NCI-H2227 (cell line): ENCODE measurements around the gene EOLA1.
"Not testable (repeated sequence)": the region's sequence is repeated elsewhere in the genome, so short reads cannot be mapped to it uniquely, and the experiment has no call there.

Experiments used
- DNase-seq: peaks from one replicate; lab custom pipeline; 2025; ENCODE audit not compliant: unreplicated experiment; lab: John Stamatoyannopoulos, UW

Gene EOLA1

DNA sequence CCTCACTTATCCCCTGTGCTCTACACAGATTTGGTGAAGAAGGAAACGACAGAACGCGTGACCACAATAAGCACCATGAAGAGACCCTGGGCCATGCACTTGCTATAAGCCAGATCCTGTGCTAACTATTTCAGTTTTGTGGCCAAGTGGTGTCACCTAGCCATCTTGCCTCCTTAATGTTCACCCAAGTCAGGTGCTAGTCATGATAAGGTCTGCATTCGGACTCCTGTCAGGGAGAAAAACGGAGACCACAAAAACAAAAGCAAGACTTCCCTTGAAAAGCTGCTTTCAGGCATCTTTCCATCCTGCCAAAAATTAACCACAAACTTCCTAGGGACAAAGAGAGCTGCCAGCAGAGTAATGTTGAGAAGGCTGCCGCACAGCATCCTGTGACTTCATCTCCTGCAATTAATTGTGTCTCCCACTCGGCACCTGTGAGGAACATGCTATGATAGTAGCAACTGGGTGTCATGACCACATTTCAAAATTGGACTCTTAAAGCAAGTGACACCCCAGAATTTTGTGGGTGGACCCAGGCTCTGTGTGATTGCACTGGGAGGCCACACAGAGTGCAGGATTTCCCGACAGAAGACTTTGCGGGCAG lies 26.9 kb upstream of the EOLA1 start:
- no peak for DNase-seq

DNA sequence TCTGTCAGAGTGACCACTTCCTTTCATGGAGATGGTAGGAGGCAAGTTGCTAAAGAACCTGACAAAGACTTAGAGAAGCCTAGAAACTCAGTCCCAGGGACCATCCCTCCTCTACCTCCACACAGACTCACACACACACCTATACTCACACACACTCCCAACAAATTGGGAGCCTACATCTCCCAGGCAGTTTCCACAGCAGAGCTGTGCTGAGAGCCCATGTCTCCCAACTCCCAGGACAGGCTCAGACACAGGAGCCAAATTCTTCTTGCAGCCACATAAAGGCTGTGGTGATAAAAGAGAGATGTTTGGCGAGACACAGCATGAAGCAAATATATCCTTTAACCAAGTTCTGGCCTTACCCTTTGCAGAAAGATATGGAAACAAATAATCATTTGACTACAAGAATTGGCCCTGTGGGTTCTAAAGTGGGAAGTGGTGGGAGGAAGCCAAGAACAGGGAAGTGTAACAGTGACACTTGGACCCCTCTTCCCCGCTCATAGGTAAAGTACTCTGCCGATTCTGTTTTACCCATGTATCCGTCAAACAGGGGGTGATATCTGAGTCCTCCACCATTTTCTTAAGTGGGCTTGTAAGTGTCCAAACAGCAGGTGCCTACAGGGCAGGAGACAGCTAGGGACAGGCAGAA lies 24.7 kb upstream of the EOLA1 start:
- no peak for DNase-seq

DNA sequence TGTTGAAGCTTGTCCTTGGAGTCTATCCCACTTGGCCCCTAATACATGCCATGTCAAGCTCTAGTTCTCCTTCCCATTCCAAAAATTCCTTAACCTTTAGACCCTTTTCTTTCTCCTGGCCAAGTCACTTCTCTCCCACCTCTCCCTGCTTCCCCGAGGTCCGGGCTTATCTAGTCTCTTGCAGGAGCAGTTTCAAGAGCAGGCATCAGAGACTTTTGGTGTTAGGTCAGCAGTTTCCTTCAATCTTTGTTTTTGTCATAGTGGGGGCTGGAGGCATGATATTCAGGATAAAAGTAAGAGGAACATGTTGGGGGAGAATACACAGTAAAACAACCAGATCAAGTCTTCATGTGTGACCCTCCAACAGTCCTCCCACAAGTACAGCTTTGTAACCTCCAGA lies 24.2 kb upstream of the EOLA1 start:
- DNase-seq: no peak

DNA sequence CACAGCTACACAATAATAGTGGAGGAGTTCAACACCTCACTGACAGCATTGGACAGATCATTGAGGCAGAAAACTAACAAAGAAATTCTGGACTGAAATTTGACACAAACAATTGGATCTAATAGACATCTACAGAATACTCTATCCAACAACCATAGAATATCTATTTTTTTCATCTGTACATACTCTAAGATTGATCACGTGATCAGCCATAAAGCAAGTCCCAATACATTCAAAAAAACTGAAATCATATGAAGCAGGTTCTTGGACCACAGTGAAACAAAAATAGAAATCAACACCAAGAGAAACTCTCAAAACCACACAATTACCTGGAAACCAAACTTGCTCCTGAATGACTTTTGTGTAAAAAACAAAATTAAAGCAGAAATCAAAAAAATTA lies 23.5 kb upstream of the EOLA1 start:
- DNase-seq: no peak

DNA sequence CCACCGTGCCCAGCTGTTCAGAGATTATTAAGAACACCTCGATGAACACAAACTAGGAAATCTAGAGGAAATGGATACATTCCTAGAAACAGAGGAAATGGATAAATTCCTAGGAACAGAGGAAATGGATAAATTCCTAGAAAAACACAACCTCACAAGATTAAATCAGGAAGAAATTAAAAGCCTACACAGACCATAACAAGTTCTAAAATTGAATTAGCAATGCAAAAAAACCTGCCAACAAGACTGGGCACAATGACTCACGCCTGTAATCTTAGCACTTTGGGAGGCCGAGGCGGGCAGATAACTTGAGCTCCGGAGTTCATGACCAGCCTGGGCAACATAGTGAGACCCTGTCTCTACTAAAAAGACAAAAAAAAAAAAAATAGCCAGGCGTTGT lies 22.6 kb upstream of the EOLA1 start:
- no peak for DNase-seq

DNA sequence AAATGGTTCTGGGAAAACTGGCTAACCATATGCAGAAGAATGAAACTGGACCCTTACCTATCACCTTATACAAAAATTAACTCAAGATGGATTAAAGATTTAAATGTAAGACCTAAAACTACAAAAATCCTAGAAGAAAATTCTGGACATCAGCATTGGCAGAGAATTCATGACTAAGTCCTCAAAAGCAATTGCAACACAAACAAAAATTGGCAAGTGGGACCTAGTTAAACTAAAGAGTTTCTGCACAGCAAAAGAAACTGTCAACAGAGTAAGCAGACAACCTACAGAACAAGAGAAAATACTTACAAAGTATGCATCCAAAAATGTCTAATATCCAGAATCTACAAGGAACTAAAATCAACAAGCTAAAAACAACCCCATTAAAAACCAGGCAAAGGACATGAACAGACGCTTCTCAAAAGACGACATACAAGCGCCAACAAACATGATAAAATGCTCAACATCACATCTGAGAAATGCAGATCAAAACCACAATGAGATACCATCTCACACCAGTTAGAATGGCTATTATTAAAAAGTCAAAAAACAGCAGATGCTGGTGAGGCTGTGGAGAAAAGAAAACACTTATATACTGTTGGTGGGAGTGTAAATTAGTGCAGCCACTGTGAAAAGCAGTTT lies 20.1 kb upstream of the EOLA1 start:
- DNase-seq: not testable (repeated sequence)

DNA sequence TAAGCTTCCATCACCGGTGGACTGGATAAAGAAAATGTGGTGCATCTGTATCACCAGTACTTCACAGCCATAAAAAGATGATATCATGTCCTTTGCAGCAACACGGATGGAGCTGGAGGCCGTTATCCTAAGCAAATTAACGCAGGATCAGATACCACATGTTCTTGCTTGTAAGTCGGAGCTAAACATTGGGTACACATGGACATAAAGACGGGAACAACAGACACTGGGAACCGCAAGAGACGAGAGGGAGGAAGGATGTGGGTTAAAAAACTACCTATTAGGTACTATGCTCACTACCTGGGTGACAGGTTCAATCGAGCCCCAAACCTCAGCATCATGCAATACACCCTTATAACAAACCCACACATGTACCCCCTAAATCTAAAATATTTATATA lies 19.4 kb upstream of the EOLA1 start:
- no peak for DNase-seq

DNA sequence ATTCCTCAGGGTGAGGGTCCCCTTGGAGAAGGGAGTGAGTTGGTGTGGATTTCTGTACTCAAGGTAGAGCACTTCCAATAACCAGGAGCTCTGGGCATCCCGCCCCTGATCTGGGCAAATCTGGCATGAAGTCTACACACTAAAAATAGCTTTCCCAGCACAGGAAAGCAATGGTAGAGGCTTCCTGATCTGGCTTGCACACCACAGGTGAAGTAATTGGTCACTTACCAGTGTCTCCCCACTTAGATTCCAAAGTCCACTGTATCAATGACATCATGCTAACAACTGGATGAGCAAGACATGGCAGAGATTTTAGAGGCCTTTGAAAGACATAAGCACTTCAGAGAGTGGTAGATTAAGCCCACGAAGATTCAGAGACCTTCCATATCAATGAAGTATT lies 17.9 kb upstream of the EOLA1 start:
- no peak for DNase-seq

DNA sequence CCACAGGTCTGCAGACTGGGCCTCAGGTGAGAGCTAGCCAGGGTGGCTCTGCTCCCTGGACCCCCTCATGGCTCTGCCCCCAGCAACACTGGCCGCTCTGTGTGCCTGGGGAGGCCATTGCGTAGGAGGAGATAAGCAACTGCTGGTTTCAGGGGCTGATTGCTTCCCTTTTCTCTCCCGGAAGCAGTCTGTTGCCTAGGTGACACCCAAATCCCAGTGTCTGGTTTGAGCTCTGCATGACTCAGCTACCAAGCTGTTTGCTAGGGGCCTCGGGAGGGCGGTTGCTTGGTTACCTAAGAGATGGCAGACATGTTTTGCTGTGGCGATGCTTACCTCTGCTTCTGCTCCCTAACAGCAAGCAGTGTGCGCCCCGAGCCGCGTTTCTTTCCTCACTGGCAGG lies 15.4 kb upstream of the EOLA1 start:
- peak; percentile 65 for DNase-seq

DNA sequence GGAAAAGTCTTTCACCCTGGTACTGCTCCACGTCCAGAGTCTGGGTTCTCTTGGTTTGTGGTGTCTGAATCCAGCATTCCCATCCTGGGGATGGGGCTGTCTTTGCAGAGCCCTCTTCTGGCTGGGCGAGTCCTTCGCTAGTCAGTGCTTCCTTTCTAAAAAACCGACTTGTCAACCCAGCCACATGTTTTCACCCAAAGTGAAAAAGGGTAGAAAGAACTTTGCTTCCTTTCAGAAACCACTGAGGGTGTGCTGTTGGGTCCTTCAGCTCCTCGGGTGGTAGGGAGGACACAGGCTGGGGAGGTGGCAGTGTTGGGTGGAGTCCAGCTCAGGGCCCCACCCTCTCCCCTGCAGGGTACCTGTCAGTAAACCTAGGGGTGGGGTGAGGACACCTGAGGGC lies 14.9 kb upstream of the EOLA1 start:
- DNase-seq: not testable (repeated sequence)

DNA sequence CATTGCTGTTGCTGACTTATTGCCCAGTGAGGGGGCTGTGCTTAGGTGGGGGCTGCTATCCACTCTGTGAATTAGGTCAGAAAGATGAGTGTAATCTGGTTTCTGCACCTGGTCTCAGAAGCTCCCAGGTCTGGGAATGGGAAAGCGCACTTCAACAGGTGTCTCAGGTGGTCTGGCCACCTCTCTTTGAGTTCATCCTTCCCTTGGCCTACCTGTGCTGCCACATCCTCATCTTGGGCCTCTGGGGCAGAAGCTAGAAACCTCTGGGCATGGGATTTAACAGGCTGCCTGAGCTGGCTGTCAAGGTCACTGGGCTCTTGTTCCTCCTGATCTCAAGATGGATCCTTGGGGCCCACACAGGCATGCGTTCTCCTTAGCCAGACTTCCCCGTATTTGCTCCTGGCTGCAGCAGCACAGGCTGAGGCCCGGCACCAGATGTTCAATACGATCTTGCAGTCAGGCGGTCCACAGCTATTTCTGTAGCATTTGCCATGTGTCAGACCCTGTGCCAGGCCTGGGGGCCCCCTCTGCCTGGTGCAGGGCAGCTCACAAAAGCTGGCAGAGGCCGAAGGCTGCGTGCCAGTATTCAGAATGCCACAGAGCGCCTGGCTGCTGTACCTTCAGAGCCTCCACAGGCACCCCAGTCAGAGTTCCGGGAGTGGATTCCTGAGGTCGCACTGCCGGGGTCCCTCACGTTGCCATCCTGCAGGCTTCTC lies 14.3 kb upstream of the EOLA1 start:
- DNase-seq: not testable (repeated sequence)

DNA sequence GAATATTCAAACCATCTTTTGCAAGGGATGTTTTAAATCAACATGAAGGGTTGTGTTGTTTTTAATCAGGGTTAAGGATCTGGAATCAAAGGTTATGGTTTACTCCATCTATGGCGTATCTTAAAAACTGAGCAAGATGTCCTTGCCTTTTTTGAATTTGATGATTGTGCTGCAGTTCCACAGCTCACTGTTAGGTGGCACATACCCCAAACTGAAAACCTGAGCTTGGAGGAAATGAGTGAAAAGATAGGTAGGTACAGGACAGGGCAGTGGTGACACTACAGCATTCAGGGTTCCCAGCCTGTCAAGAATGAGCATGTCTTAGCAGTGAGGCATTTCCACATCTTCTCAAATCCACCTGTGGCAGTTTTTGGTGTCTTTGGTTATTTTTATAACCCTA lies 13.1 kb upstream of the EOLA1 start:
- DNase-seq: peak; percentile 27

DNA sequence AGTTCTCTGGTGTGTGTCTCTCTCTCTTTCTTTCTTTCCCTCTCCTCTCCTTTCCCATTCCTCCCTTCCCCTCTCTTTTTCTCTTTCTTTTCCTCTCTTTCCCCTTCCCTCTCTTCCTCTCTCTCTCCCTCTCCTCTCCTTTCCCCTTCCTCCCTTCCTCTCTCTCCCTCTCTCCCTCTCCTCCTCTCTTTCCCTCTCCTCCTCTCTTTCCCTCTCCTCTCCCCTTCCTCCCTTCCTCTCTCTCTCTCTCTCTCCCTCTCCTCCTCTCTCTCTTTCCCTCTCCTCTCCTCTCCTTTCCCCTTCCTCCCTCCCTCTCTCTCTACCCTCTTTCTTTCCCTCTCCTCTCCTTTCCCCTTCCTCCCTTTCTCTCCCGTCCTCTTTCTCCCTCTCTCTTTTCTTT lies 12.4 kb upstream of the EOLA1 start:
- no peak for DNase-seq

DNA sequence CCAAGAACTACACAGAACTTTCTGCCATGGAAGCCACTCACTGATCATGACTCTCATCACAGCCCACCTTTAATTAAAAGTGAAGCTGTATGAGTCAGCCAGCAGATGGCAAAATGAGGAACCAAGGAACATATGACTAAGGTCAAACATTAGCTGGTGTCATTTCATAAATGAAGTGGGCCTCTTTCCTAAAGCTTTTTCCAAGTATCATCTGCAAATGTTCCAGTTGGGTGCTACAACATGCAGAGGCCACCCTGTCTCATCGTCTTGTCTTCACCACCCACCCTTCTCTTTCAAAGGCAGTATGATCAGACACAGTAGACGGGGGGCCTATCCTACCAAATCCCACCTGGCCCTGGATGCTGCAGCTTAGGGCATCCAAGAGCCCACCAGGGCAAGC lies 9.2 kb upstream of the EOLA1 start:
- DNase-seq: no peak

DNA sequence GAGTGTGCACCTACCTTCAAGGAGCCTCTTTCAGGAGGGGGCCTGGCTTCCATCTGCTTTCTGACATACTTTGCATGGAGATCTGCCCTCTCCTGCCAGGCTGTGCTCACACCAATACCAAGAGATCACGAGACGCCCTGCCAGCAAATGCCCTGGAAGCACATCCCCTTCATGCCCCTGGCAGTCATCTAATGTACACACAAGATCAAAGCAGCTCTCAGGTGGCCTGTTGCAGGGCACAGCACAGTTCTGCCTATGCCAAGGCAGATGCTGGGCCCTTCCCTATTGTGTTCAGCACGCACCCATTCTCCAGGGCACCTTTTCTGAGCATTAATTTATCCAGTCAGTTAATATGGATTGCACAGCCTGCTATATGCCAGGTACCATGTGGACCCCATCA lies 7.9 kb upstream of the EOLA1 start:
- DNase-seq: not testable (repeated sequence)

DNA sequence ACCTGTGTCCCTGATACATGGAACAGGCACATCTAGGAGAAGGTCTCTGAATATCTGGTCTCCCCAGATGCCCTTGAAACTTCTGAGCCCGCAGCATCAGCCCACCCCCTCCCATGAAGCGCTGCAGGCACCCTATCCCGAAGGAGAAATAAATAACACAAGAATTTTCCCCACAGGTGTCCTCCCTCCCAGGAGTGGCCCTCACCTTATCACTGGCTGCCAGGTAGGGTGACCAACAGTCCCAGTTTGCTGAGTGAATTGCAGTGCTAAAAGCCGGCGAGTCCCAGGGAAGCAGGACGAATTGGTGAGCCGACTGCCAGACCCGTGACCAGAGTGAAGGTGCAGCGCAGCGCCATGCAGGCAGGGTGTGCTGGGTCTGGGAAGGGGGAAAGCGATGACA lies 6.8 kb upstream of the EOLA1 start:
- not testable (repeated sequence) for DNase-seq

DNA sequence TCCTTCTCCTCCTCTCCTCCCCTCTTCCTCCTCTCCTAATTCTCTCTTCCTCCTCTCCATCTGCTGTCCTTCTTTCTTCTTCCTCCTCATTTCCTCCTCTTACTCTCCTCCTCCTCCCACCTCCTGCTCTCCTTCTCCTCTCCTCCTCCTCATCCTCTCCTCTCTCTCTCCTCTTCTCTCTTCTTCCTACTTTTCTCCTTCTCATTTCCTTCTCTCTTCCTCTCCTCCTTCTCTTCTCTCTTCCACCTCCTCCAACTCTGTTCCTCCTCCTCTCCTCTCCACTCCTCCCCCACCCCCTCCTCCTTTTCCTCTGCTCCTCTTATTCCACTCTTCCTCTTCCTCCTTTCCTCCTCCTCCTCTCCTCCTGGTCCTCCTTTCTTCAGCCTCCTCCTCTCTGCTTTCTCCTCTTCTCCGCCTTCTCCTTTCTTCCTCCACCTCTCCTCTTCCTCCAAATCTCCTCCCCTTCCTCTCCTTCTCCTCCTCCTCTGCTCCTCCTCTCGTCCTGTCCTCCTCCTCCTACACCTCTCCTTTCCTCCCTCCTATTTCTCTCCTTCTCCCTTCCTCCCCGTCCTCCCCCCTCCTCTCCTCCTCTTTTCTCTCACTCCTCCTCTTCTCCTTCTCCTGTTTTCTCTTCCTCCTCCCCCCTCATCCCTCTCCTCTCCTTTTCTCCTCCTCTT lies 5.7 kb upstream of the EOLA1 start:
- DNase-seq: not testable (repeated sequence)

DNA sequence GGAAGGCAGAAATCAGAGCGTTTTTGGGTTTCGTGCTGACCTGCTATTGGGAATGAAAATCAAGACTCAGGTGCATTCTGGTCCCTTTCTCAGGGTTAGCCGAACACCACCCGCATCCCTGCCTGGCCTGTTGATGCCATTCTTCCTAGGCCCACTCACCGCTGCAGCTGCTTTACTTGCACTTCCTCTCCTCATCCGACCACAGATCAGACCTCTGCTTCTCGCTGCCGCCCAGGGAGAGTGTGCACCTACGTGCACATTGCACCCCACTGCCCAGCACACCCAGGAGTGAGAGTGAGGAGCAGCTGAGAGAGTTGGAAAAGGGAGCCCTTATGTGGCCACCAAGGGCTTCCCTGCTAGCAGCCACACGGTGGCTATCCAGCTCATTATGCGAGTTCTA lies 3.3 kb upstream of the EOLA1 start:
- not testable (repeated sequence) for DNase-seq

DNA sequence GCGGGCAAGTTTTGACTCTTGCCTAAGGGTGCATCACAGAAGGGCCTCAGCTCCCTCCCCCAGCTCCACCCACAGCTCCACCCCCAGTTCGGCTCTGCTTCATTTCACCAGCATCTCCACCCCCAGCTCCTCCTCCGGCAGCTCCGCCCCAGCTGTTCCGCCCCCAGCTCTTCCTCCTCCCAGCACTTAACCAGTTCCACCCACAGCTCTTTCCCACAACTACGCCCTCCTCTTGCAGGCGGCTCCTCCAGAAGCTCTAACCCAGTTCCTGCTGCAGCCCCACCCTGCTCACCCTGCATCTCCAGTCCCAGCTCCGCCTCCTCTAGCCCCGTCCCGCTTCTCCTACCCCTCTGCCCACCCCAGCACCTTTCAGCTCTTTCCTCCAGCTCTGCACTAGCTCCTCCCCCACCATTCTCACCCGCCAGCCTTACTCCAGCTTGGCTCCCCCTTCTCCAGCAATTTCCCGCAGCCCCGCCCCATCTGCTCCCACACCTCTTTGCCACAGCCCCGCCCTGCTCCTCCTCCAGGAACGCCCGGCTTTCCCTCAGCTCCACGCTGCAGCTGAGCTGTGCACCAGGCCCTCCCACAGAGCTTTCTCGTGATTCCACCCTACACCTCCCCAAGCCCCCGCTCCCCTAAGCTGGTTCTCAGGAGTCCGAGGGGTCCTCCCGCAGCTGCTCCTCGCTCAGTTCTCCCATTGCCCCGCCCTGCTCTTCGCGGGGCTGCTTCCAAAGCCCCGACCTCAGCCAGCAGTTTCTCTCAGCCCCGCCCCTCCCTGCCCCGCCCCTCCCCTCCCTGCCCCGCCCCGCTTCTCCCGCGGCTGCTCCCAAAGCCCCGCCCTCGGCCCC lies 1.3 kb upstream of the EOLA1 start:
- peak; percentile 94 for DNase-seq

DNA sequence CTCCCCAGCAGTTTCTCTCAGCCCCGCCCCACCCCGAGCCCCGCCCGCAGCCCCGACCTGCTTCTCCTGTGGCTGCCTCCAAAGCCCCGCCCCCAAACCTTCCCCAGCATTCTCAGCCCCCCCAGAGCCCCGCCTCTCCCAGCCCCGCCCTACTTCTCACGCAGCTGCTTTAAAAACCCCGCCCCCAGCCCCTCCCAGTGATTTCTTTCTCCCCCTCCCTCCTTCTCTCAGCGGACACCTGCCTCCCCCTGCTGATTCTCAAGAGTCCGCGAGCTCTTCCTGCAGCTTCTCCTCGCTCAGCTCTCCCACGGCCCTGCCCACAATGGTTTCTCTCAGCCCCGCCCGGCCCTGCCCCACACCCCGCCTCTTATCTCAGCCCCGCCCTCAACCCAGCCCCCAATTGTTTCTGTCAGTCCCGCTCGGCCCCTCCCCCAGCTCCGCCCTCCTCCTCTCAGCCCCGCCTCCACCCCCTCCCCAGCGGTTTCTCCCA lies 636 bp upstream of the EOLA1 start:
- peak; percentile 91 for DNase-seq
